Dedifferentiated amniotic fluid mesenchymal stem cell (primary cell): ENCODE results near the gene ADIPOR1.

ENCODE experiments used
- DNase-seq: peaks from one replicate; pipeline ENCODE4 v3.0.0-alpha.2; 2016; ENCODE audit errors: extremely low spot score

The ADIPOR1 gene

DNA sequence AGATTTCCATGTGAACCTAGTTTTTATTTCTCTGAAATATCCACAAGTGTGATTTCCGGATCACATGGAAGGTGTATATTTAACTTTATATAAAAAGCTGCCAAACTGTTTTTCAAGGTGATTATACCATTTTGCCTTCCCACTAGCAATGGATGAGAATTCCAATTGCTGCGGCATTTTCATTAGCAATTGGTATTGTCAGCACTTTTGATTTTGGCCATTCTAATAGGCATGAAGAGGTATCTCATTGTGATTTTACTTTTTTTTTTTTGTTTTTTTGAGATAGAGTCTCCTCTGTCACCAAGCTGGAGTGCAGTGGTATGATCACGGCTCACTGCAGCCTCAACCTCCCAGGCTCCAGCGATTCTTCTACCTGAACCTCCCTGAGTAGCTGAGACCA is 13.9 kb upstream of the ADIPOR1 start:
- no peak for DNase-seq

DNA sequence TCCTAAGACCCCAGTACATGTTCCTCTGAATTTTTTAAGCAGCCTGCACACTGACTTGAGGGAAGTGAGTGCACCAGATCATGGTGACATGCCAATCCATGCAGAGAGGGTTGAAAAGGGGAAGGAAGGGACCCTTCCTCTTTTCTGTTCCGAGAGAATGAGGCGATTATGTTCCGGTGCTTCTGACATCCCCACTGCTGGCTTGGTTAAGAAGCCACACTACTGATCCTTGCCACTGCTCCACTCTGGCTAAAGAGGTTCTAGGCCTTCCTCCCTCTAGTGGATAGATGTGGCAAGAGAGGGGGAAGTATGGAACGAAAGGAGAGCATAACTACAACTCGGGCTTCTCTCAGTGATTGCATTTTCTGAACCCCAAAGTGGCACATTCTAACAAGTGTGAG is 10.8 kb upstream of the ADIPOR1 start:
- peak; percentile 36 for DNase-seq

DNA sequence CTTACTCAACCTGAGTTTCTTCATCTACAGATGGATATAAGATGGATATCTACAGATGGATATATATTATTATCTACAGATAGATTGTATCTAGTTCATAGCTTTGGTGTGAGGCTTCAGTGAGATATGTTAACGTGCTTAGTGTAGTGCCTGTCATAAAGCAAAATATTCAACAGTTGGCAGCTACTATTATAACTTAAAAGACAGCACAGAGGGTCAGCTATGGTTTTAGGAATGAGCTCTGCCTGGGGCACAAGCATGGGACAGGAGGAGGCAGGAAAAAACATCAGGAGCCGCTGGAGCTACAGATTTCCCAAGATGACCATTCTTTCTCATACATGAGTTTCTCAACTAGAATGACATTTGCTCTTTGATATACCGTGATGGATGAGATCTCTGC is 10.2 kb upstream of the ADIPOR1 start:
- no peak for DNase-seq

GRCh38 chr1:202967684-202968281 is 9.7 kb upstream of the ADIPOR1 start:
- DNase-seq = no peak

- DNase-seq = no peak
Measured at GRCh38 chr1:202966006-202966898, 8.1 kb upstream of the ADIPOR1 start.

GRCh38 chr1:202965422-202965821 is 7.3 kb upstream of the ADIPOR1 start:
- DNase-seq = no peak

DNA sequence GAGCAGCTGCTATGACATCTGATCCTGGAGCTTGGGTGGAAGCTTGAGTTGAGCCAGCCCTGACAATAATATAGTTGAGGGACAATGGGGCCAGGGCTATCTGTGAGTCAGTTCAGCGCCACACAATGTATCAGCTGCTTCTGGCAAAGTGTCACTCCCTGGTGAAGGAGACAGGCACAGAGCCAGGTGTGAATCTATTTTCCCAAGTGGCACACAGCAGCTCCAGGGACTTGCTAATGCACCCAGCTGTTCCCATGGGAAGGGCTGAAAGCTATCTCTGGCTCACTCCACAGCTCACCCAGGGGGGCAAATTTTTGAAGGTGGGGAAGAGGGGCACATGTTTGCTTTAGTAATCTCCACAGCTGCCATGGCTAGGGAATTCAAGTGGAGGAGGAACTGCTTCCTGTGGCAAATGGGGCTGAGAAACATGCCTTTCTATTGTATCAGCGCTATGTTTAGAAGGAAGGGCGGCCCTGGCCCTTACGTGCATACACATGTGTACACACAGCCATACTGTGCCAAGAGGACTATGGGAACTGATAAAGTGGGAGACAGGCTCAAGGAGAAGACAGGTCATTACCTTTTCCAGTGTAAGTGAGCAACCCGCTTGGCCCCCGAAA is 6.8 kb upstream of the ADIPOR1 start:
- no peak for DNase-seq

DNA sequence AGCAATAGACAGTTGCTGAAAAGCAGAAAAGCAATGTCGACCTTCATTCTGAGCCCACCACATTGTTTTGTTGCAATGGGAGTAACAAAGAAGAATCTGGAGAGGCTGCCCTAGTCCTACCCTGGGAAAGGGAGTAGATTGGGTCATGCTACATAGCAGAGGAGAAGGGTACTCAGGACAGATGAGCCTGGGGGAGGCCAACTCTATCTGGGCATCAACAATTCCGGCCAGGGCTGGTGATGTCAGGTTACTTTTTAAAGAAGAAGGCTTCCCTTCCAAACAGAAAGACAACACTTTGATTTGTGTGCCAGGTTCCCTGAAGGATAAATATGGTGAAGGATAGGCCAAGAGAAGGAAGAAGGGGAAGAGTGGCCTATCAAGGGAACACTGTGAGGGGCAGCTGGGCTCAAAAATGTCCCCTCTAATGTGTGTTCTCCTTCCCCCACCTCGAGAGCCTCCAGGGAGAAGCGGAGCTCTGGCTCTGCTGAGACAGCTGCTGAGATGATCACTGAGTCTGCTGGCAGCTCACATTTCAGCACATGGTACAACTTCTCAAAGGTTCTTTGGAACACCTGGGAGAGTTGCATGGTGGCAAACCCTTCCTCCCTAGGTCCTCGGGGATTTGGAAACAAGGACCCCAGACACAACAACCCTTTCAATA is 3.2 kb upstream of the ADIPOR1 start:
- DNase-seq = no peak

DNA sequence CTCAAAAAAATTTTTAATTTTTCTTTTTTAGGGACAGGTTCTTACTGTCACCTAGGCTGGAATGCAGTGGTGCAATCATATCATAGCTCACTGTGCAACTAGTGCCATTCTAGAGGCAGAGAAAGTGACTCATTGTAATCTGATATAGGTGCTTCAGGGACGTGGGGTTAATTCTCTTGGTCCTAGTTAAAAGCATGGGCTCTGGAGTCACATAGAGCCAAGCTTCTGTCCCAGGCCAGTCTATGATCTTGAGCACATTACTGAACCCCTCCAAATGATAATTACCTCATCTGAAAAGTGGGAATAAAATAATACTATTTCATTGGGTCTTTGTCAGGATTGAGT is 1.1 kb upstream of the ADIPOR1 start:
- peak; percentile 25 for DNase-seq

- no peak for DNase-seq
Measured at GRCh38 chr1:202958544-202959275, 598 bp upstream of the ADIPOR1 start.

- DNase-seq = no peak
Measured at GRCh38 chr1:202956969-202957368, 1.1 kb downstream of the ADIPOR1 start.

- no peak for DNase-seq
Measured at GRCh38 chr1:202954057-202954745, 3.9 kb downstream of the ADIPOR1 start.

- DNase-seq = no peak
Measured at GRCh38 chr1:202953392-202953791, 4.7 kb downstream of the ADIPOR1 start.

DNA sequence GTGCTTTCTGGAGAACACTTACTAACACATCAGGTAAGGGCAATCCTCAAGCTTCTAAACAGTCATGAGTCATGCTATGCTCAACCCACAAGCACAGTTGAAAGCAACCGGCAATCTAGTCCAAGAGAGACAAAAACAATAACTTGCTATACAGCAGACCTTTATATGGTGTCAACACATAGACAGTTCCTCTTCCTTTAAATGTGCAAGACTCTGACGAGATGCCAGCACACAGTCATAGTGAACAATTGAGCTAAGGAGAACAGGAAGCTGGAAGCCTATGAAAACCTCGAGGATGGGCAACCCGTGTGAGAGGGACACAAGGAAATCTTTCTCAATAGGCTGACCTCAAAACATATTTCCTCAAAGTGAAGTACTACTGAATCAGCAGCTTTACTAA is 5.3 kb downstream of the ADIPOR1 start:
- no peak for DNase-seq

DNA sequence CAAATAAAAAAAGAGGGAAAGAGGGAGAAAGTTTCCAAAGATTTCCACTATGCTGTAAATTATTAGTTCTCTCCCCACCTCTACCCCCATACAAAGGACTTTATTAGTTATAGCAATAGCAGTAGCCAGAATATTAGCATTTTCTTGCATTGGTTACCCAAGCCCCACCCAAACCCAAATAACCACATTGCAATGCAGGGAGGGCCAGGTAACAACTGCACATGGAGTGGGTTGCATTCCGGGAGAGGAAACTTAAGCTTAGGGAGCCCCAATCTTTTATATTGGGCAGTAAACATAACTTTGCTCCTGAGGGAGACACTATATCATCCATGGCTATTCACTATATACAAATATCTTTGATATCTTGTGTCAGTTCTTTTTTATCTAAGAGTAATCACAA is 6.0 kb downstream of the ADIPOR1 start:
- no peak for DNase-seq

DNA sequence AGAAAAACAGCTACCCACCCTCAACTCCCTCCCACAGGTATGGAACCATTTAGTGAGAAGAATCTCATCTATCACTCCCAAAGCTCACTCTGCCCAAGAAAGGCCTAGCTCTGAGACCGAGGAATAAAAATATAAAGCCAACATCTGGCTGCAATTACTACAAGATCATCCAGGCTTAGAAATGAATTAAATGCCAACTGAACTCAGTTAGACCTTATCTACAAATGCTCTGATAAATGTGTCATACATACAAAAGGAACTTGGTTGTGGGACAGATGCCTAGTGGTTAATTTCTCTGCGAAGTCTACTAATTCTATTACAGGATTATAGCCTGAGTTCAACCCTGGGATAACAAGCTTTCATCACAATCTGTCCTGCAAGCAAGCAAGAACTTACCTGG is 6.7 kb downstream of the ADIPOR1 start:
- DNase-seq = no peak

DNA sequence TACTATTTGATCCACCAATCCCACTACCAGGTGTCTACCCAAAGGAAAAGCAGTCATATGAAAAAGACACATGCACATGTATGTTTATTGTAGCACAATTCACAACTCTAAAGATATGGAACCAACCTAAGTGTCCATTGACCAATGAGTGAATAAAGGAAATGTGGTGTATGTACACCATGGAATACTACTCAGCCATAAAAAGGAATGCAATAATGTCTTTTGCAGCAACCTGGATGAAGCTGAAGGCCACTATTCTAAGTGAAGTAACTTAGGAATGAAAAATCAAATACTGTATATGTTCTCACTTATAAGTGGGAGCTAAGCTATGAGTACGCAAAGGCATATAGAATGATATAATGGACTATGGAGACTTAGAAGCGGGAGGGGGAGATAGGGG is 12.6 kb downstream of the ADIPOR1 start:
- DNase-seq = no peak

DNA sequence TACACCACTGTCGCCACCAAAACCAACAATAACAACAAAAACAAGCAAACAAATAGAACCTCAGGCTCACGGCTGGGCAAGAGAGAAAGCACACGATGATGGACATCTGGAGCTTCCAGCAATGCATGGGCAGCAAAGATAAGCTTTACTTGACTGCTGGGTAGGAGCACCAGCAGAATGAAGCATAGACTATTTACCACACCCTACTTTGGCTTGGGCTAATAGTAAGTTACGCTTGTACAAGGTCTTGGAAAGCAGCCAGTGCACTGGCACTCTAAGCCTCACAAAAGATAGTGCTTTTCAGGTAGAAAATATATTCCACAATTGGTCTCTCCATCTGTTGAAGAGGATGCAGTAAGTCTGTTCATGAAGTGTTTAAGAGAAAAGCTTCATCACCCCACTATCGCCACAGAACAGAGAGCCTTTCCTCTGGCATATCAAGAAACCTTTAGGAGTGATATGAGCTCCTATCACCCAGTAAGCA is 13.6 kb downstream of the ADIPOR1 start:
- no peak for DNase-seq

- no peak for DNase-seq
Measured at GRCh38 chr1:202942426-202942825, 15.7 kb downstream of the ADIPOR1 start.

DNA sequence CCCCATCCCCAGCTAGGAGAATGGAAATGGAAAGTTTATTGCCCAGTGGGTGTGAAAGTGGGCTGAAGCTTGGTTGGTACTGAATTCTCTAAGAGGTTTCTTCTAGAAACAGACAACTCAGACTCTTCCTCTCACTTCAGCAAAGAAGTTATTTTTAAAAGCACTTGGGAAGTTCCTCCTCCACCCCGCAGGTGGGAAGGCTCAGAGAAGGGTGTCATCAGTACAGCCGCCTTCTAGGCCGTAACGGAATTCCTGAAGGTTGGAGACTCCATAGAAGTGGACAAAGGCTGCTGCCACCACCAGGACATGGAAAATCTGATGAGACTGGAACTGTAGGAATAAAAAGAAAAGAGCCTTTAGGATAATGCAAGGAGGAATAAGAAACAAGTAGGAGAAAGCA is 16.7 kb downstream of the ADIPOR1 start:
- no peak for DNase-seq

GRCh38 chr1:202940561-202940960 is 17.6 kb downstream of the ADIPOR1 start:
- no peak for DNase-seq
